H9 (cell line): ENCODE data around the gene DBN1. TPM values are rescaled to one million over a fixed set of nuclear protein-coding genes. Genes with fewer than 3 reads are reported as not detected.

ENCODE experiments used
- DNase-seq: peaks from one replicate; pipeline ENCODE4 v3.0.0-alpha.2; 2017
- H2AFZ ChIP-seq: one replicate; pipeline ENCODE4 v1.6.1; 2013; ENCODE audit warnings: mild to moderate bottlenecking, low read length, control low read depth, moderate library complexity
- H2AK5ac ChIP-seq: 2 replicates; pipeline ENCODE4 v1.6.1; 2013; ENCODE audit warnings: low read length, control low read depth, mixed read lengths; ENCODE audit not compliant: insufficient read length
- H2BK120ac ChIP-seq: one replicate; pipeline ENCODE4 v1.6.1; 2013; ENCODE audit warnings: low read depth, mild to moderate bottlenecking, low read length, control low read depth, inconsistent platforms; ENCODE audit not compliant: poor library complexity, severe bottlenecking
- H2BK12ac ChIP-seq: 2 replicates; pipeline ENCODE4 v1.6.1; 2013; ENCODE audit warnings: low read length, control low read depth, mixed read lengths, low read depth; ENCODE audit not compliant: insufficient read length
- H2BK15ac ChIP-seq: 2 replicates; pipeline ENCODE4 v1.6.1; 2013; ENCODE audit warnings: low read depth, low read length, control low read depth
- H2BK20ac ChIP-seq: one replicate; pipeline ENCODE4 v1.6.1; 2013; ENCODE audit warnings: low read depth, mild to moderate bottlenecking, low read length, control low read depth, inconsistent platforms; ENCODE audit not compliant: poor library complexity, severe bottlenecking
- H2BK5ac ChIP-seq: 2 replicates; pipeline ENCODE4 v1.6.1; 2013; ENCODE audit warnings: low read length, control low read depth, mixed read lengths; ENCODE audit not compliant: insufficient read length
- H3K14ac ChIP-seq: 2 replicates; pipeline ENCODE4 v1.6.1; 2013; ENCODE audit warnings: low read length, control low read depth; ENCODE audit not compliant: insufficient read depth
- H3K18ac ChIP-seq: 2 replicates; pipeline ENCODE4 v1.6.1; 2013; ENCODE audit warnings: low read depth, mild to moderate bottlenecking, mixed read lengths, low read length, control low read depth; ENCODE audit not compliant: insufficient read length
- H3K23ac ChIP-seq: 2 replicates; pipeline ENCODE4 v1.6.1; 2013; ENCODE audit warnings: low read length, control low read depth, mixed read lengths, low read depth; ENCODE audit not compliant: insufficient read length
- H3K23me2 ChIP-seq: 2 replicates; pipeline ENCODE4 v1.6.1; 2013; ENCODE audit warnings: low read depth, mild to moderate bottlenecking, mixed read lengths, low read length, control low read depth; ENCODE audit not compliant: insufficient read length, poor library complexity, severe bottlenecking
- H3K27ac ChIP-seq: 2 replicates; pipeline ENCODE4 v1.5.1; 2013; ENCODE audit warnings: low read length, control low read depth, mixed read lengths, low read depth; ENCODE audit not compliant: insufficient read length
- H3K27me3 ChIP-seq: 2 replicates; pipeline ENCODE4 v1.6.1; 2013; ENCODE audit warnings: low read length, control low read depth, inconsistent platforms; ENCODE audit not compliant: insufficient read depth
- H3K4ac ChIP-seq: 2 replicates; pipeline ENCODE4 v1.6.1; 2013; ENCODE audit warnings: low read depth, mild to moderate bottlenecking, control low read depth, inconsistent platforms, low read length, moderate library complexity
- H3K4me1 ChIP-seq: 2 replicates; pipeline ENCODE4 v1.6.1; 2013; ENCODE audit warnings: low read length, control low read depth, inconsistent platforms; ENCODE audit not compliant: insufficient read depth
- H3K4me2 ChIP-seq: 2 replicates; pipeline ENCODE4 v1.6.1; 2013; ENCODE audit warnings: low read length, control low read depth, mixed read lengths; ENCODE audit not compliant: insufficient read length, insufficient read depth
- H3K56ac ChIP-seq: 2 replicates; pipeline ENCODE4 v1.6.1; 2013; ENCODE audit warnings: low read depth, mild to moderate bottlenecking, mixed read lengths, low read length, control low read depth; ENCODE audit not compliant: insufficient read length
- H3K79me1 ChIP-seq: 2 replicates; pipeline ENCODE4 v1.6.1; 2013; ENCODE audit warnings: low read depth, mild to moderate bottlenecking, moderate library complexity, low read length, control low read depth, inconsistent platforms; ENCODE audit not compliant: insufficient read depth, poor library complexity, severe bottlenecking
- H3K79me2 ChIP-seq: 2 replicates; pipeline ENCODE4 v1.6.1; 2013; ENCODE audit warnings: low read length, control low read depth, inconsistent platforms; ENCODE audit not compliant: insufficient read depth
- H3K9ac ChIP-seq: 2 replicates; pipeline ENCODE4 v1.6.1; 2013; ENCODE audit warnings: low read length, control low read depth, mixed read lengths; ENCODE audit not compliant: insufficient read length; ENCODE audit errors: extremely low read depth
- H3K9me3 ChIP-seq: one replicate; pipeline ENCODE4 v1.6.1; 2013; ENCODE audit warnings: low read depth, low read length, inconsistent platforms; ENCODE audit not compliant: control insufficient read depth
- H3T11ph ChIP-seq: one replicate; pipeline ENCODE4 v1.6.1; 2013; ENCODE audit warnings: mild to moderate bottlenecking, low read length, control low read depth, inconsistent platforms
- H4K20me1 ChIP-seq: one replicate; pipeline ENCODE4 v1.6.1; 2013; ENCODE audit not compliant: control insufficient read depth, insufficient read length, insufficient read depth
- H4K5ac ChIP-seq: 2 replicates; pipeline ENCODE4 v1.6.1; 2013; ENCODE audit warnings: low read depth, mild to moderate bottlenecking, mixed read lengths, low read length, control low read depth; ENCODE audit not compliant: insufficient read length
- H4K8ac ChIP-seq: replicated peaks from 2 replicates; pipeline ENCODE4 v1.6.1; 2013; ENCODE audit warnings: low read length, control low read depth, mixed read lengths, low read depth; ENCODE audit not compliant: insufficient read length
- H4K91ac ChIP-seq: 2 replicates; pipeline ENCODE4 v1.6.1; 2013; ENCODE audit warnings: low read depth, mild to moderate bottlenecking, moderate library complexity, mixed read lengths, low read length, control low read depth; ENCODE audit not compliant: insufficient read length
- H3K27ac Mint-ChIP-seq, 3 experiments: 2 replicates in 2 of 3; 3 replicates in 1 of 3; pipeline ENCODE4 v1.8.0; 2020 to 2021; ENCODE audit warnings: mixed read lengths in 3 of 3, mild to moderate bottlenecking in 1 of 3, moderate library complexity in 1 of 3
- H3K27me3 Mint-ChIP-seq: 2 replicates; pipeline ENCODE4 v1.8.0; 2021; ENCODE audit warnings: low read depth, mild to moderate bottlenecking, moderate library complexity, mixed read lengths
- H3K36me3 Mint-ChIP-seq, 3 experiments: 2 replicates in 2 of 3; 3 replicates in 1 of 3; pipeline ENCODE4 v1.8.0; 2020 to 2021; ENCODE audit warnings: low read depth in 3 of 3, mixed read lengths in 3 of 3; ENCODE audit not compliant: insufficient read depth in 1 of 3
- H3K4me1 Mint-ChIP-seq, 2 experiments: 2 replicates each; pipeline ENCODE4 v1.8.0; 2020; ENCODE audit warnings: mixed read lengths in 2 of 2
- H3K4me3 Mint-ChIP-seq, 2 experiments: 2 replicates in 1 of 2; 3 replicates in 1 of 2; pipeline ENCODE4 v1.8.0; 2020 to 2021; ENCODE audit warnings: mild to moderate bottlenecking in 2 of 2, mixed read lengths in 2 of 2, moderate library complexity in 1 of 2
- H3K9me3 Mint-ChIP-seq, 2 experiments: 2 replicates in 1 of 2; 3 replicates in 1 of 2; pipeline ENCODE4 v1.8.0; 2020; ENCODE audit warnings: mild to moderate bottlenecking in 2 of 2, mixed read lengths in 2 of 2, moderate library complexity in 1 of 2
- CTCF ChIP-seq: fragments of 200-600 bp; sonication (generic); conservative IDR thresholded peaks from 3 replicates; pipeline ENCODE4 v1.8.0; 2021; ENCODE audit warnings: antibody characterized with exemption, mild to moderate bottlenecking
- WGBS: extraction: QIAGEN DNeasy Blood & Tissue Kit; methylation state at CpG from one replicate; pipeline ENCODE4 v1.1.7; 2013; ENCODE audit warnings: missing lambda C conversion rate, low lambda C conversion rate, mixed read lengths; ENCODE audit not compliant: insufficient read length; ENCODE audit errors: extremely low coverage; 5-methylcytosine and 5-hydroxymethylcytosine counted together
- total RNA-seq: library from RNA; stranded (reverse); gene quantifications from 2 replicates; pipeline ENCODE4 v1.2.1, GENCODE V29; 2021

The DBN1 gene
- total RNA-seq, 1 experiment from 2014 or later = 340 TPM

DNA sequence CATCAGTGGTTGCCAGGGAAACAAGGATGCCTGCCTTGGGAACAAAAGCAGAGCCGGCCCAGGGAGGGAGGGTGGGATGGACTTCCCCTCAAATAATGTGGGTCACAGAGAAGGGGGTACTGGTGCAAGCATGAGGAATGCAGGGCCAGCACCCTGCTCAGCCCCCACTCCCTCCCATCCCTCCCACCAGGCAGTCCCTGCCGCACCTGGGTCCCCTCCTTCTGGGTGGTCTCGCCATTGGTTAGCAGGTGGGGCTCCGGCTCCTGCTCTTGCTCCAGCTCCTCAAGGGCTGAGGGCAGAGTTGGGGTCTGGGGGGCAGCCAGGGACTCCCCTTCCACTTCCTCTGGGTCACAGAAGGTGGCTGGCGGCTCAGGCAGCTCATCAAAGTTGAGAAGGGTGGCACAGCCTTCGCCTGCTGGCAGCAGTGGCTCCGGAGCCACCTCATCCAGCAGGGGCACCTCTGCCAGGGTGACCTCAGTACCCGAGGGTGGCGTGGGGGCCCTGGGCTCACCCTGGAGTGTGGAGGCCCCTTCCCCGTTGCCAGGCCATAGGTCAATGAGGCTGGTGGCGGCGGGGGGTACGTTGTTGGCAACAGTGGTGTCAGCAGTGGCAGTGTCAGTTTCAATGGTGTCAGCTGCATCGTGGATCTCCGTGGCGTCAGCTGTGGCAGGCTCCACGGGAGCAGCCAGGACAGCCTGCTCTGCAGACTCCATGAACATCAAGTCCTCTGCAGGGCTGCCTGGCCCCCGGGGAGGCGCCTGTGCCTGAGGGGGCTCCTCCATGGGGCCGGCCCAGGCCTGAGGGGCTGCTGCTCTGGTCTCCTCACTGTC lies 15.4 kb downstream of the DBN1 start:
- Histone ChIP-seq H3K27ac (no peak overlapping the region), H4K20me1 (no peaks in the 10 kb centered on the region), H3K9ac (no peak overlapping the region), H3T11ph (no peak overlapping the region), H2BK12ac (no peak overlapping the region), H3K27me3 (peaks cover 4% of the 10 kb centered on the region; the same call in 1 of the 2 replicates), H3K79me1 (no peaks in the 10 kb centered on the region), H3K23me2 (peaks cover 14% of the 10 kb centered on the region), H3K4ac (no peak overlapping the region), H3K18ac (peak overlapping the region; percentile 56), H2BK5ac (no peak overlapping the region), H3K9me3 (no peaks in the 10 kb centered on the region), H3K4me1 (no peaks in the 10 kb centered on the region), H4K5ac (no peak overlapping the region), H4K8ac (no peak overlapping the region), H3K79me2 (no peaks in the 10 kb centered on the region), H3K14ac (no peak overlapping the region), H2BK120ac (no peak overlapping the region), H2AK5ac (no peak overlapping the region), H4K91ac (no peak overlapping the region), H3K23ac (no peak overlapping the region), H3K56ac (no peak overlapping the region), H2AFZ (no peak overlapping the region), H3K4me2 (no peak overlapping the region), H2BK15ac (no peak overlapping the region), H2BK20ac (no peak overlapping the region)
- TF ChIP-seq CTCF = no peak
- WGBS = no CpG with 5 or more reads among the region's 20 CpGs
- Mint-ChIP-seq H3K36me3 (peaks cover 31 to 53% (median 51%) of the 10 kb centered on the region in 3 experiments), H3K4me1 (peaks cover 12 to 21% of the 10 kb centered on the region in 2 experiments), H3K27me3 (peaks cover 9% of the 10 kb centered on the region), H3K9me3 (no peaks in the 10 kb centered on the region; a peak in 1 of 5 replicates), H3K27ac (peak overlapping the region in 1 of 3 experiments; percentile 61; a peak in 2 of 7 replicates), H3K4me3 (no peak overlapping the region)
- DNase-seq = no peak
